ENCODE data around the gene WDR74. TPM values are rescaled to one million over a fixed set of nuclear protein-coding genes. Genes with fewer than 3 reads are reported as not detected.
A peak's percentile ranks its signal among the peaks of the same experiment; 100 is the strongest.
"Not testable (repeated sequence)": the region's sequence is repeated elsewhere in the genome, so short reads cannot be mapped to it uniquely, and the experiment has no call there.

The WDR74 gene
- total RNA-seq, 1 experiment from 2014 or later: 92.4 TPM

DNA sequence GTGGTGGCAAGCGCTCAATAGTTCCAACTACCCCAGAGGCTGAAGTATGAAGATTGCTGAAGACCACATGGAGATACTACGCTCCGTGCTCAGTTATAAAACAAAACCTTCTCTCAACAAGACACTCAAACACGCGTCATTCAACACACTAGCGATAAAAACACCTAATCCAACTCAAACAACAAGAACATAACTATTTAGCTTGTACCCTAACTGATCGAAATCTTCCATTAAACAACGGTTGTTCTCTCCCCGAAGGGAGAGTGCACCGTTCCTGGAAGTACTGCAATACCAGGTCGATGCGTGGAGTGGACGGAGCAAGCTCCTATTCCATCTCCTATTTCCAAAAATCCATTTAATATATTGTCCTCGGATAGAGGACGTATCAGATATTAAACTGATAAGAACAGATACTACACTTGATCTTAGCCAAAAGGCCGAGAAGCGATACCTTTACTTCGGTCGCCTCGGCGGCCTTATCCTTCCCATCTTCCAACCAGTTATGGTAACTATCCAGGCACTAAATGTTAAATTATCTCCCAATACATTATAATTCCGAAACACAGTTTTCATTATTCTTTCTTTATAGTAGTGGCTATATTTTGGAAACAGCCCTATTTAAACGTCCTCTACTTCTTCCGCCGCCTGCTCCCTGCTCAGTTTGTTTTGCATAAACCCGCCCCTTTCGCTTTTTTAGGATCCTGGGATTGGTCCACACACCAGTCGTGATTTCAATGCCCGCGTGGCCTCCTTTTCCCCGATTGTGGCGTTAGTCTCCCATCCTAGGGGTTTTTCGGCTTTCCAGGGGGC is 2.2 kb upstream of the WDR74 start:
- DNase-seq (ENCODE audit: low spot score): peak; percentile 98

- peak; percentile 22 for DNase-seq (ENCODE audit: low spot score)
Measured at GRCh38 chr11:62840721-62841360, 1.5 kb upstream of the WDR74 start.

DNA sequence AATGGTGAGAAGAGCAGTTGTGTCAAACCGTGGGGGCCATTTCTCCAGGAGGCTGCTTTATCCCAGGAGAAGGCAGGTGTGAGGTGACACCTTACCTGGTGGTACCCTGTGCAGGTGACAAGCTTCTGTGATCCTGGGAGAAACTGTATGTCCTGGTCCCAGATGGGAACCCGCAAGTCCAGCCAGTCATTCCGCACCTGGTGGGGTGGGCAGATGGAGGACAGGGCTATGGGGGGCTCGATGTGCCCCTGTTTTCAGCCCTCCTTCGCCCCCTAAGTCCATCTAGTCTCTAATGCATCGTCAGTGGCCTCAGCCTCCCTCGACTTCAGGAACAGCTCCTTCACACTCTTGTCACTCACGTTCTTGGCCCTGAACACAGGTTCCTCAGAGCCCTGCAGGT is 4.1 kb downstream of the WDR74 start:
- no peak for DNase-seq (ENCODE audit: low spot score)

- DNase-seq (ENCODE audit: low spot score): no peak
Measured at GRCh38 chr11:62832336-62833234, 6.8 kb downstream of the WDR74 start, which contains the start of gene TEX54. TSS of gene TEX54 (minus strand) at chr11:62832841.

DNA sequence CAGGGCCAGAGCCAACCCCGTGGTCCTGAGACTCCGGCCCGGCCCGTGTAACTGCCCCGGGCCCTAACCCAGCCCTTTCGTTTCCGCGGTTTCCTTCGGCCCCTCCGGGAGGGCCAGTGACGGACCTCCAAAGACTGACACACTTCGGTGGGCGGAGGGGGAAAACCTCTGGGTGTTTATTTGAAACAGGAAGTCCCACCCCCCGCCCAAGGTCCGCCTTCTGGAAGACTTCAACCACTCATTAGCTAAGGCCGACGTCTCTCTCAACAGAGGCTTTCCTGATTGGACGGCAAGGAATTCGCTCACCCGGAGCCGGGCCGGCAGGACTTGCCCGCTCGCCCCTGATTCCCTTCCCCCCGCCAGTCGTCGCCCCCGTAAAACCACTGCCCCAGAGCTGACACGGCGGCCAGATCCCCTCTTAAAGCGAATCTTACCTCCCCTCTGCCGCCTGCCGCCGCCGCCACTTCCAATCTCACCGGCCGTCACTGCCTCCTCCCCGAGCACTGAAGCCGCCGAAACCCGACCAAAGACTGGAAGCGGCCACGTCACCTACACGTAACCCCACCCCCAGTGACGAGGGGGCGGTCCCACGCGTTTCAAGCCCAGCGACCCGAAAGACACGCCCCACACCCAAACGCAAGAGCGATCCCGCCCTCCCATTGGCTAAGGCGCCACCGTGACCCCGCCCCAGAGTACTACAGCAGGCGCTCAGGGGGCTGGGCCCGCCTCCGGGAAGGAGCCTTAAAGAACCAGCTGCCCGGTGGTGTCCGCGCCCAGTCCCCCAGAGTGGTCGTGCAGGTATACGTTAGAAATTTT is 7.7 kb downstream of the WDR74 start, which contains the start of gene STX5:
TSS of gene STX5 (minus strand) at position 532 of the 816 bp plus-strand sequence. CDS start 808 bp downstream, outside the sequence.
- peak; percentile 97 for DNase-seq (ENCODE audit: low spot score)

- no peak for DNase-seq (ENCODE audit: low spot score)
Measured at GRCh38 chr11:62830904-62831519, 8.4 kb downstream of the WDR74 start.

DNA sequence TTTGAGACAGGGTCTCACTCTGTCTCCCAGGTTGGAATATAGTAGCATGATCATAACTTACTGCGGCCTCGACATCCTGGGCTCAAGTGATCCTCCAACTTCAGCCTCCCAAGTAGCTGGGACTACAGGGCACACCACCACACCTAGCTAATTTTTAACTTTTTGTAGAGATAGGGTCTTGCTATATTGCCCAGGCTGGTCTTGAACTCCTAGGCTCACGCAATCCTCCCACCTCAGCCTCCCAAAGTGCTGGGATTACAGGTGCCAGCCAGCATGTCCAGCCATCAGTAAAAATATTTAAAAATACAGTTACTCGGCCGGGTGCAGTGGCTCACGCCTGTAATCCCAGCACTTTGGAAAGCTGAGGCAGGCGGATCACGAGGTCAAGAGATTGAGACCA is 11.3 kb downstream of the WDR74 start:
- not testable (repeated sequence) for DNase-seq (ENCODE audit: low spot score)

GRCh38 chr11:62823677-62824076 is 15.7 kb downstream of the WDR74 start:
- no peak for DNase-seq (ENCODE audit: low spot score)

DNA sequence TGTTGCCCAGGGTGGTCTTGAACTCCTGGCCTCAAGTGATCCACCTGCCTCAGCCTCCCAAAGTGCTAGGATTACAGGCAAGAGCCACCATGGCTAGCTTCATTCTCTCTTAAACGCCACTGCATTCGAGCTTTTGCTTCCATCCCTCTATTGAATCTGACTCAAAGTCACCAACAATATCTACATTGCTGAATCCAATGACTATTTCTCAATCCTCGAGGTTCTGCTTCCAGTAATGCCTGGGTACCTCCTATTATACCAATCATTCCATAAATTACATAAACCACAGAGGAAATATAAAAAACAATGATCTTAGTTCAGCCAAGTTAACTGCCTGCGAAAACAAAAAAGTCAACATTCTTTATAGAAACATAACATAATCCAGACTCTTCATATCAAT is 22.3 kb downstream of the WDR74 start:
- DNase-seq (ENCODE audit: low spot score): no peak

GRCh38 chr11:62816557-62816956 is 22.8 kb downstream of the WDR74 start:
- no peak for DNase-seq (ENCODE audit: low spot score)

DNA sequence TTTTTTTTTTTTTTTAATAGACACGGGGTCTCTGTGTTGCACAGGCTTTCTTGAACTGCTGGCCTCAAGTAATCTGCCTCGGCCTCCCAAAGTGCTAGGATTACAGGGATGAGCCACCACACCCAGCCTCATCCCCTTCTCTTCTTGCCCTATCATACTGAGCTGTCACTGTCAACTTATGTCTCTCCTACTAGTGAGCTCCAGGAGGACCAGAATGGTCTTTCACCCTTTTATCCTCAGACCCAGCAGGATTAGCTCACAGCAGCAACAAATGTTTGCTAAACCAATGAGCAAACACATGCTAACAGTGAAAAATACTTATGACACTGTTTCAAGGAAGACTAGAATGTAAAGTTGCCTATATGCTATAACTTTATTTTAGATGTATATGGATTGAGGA is 27.7 kb downstream of the WDR74 start:
- no peak for DNase-seq (ENCODE audit: low spot score)

GRCh38 chr11:62810748-62811147 is 28.6 kb downstream of the WDR74 start:
- DNase-seq (ENCODE audit: low spot score): no peak

DNA sequence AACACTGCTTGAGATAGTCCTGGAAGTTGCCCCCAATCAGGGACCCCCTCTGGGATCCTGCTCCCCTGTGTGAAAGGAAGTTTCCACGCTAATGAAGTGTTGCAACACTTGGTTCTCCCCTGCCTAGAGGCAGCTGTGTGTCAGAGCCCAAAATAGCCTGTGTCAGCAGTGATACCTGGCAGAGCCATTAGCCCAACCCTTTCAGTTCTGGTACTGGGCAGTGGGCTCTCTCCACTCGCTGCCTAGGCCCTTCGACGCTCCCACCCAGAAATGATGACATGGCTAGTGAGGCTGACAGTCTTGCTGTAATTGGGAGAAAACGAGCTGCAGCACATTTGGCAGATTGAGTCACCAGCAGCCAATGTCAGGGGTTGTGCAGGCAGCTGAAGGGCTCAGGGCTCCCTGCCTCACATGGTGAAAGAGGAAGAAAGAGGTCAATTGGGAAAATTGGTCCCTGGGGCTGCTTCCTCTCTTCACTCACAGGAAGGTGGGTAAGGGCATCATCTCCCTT is 32.7 kb downstream of the WDR74 start:
- DNase-seq (ENCODE audit: low spot score): no peak

DNA sequence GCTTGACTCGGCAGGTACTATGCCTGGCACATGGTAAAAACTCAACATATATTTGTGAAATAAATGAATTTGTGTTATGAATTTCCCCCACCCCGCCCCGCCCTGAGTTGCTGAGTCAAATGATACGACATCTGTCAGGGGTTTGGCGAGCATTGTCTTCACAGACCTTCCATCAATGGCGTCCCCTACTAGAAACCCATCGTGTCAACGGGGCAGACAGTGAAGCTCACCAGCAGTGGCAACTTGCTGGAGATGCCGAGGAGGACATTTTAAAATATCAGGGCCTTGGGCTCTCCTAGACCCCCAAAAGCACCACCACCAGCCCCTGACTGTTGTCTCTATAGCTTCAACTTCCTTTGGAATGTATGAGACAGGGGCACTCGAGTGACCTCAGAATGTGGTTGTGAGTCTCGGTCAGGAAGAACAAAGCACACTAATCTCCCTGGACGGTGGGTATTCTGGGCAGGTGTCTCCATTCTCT is 33.4 kb downstream of the WDR74 start:
- DNase-seq (ENCODE audit: low spot score): no peak

DNA sequence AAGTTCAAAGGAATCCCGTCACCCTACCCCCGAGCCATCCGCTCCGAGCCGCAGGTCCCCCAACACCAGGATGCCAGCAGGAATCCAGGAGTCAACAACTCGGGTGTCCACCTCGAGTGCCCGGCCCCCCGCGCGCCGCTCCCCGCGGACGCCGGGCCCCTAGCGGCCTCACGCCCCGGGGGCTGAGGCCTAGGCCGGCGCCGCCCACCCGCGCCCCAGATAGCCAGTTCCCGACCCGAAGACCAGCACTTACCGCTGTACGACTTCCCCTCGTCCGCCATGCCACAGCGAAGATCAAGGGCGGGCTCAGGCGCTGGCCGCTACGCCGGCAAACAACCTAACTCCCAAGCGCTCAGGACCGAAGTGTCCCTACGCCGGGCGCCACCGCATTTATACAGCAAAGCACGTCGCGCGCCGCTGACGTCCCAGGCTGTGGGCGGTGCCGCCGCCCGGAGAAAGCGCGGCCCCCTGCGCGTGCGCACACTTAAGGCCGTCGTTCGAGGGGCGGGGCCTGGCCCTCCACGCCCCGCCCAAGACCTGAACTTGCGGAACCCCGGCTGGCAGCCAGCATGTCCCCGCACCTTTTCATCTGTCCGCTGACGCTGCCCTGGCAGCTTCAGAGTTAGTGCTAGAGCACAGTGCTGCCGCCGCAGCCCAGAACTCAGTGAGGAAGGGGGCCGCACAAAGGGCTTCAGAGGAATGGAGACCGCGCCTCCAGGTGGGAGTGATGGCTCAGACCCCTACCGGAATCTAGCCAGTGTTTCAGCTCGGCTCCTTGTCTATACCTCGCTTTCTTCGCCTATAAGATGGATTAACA is 34.1 kb downstream of the WDR74 start, which contains the start of gene NXF1:
TSS of gene NXF1 (minus strand) at position 365 of the 817 bp plus-strand sequence. CDS start at position 281, 84 bp downstream.
- peak; percentile 83 for DNase-seq (ENCODE audit: low spot score)

DNA sequence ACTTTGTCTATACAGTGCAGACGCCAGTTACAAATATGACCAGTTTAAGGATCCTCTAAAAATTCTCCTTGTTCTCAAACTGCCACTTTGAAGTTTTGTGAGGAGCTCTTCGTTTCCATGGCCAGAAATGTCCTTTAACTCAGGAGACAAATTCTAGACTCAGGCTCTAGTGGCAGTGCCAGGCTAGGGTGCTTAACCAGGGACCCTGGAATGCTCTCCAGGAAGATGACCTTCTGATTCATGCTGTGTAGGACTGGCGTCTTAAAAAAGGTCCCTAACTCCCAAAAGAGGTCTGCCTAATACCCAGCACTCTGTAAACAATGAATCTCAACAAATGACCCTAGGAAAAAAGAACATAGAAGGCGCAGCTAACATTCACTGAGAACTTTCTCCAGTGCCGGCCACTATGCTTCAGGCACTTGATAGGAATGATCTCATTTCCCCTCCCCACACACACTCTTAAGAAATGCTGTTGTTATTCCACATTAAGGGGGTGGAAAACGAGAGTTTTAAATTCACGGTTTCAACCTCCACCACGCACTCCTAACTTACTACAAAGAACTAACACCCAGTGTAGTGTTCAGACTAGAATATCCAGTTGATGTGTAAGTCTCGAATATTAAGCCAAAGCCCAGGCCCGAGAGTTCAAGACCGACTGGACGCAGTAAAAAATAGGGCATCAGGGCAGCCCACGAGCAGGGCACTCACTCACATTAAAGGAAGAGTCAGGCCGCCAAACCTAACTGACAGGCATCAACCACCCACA is 34.9 kb downstream of the WDR74 start:
- DNase-seq (ENCODE audit: low spot score): peak; percentile 23

GRCh38 chr11:62801071-62801470 is 38.3 kb downstream of the WDR74 start:
- no peak for DNase-seq (ENCODE audit: low spot score)

DNA sequence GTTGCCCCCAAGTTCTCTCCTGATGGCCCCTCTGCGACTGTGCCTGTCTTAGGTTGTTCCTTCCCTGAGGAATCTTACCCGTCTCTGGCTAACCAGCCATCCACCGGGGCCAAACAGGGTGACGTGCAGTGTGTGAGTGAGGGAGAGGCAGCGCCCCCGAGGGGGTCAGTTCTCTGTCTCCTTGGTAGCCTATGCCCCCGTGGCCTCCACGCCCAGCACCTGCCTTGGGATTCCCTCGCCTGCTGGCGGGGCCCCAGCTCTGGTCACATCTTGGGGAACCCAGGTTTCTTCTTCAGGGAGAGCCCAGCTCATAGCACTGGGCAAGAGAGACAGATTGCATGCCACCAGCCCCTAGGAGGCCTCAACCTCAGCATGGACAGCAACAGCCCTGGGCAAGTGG is 39.9 kb downstream of the WDR74 start:
- DNase-seq (ENCODE audit: low spot score): no peak

- no peak for DNase-seq (ENCODE audit: low spot score)
Measured at GRCh38 chr11:62796281-62796680, 43.1 kb downstream of the WDR74 start.
